ENCODE measurements around the gene TRAK2. TPM values are rescaled to one million over a fixed set of nuclear protein-coding genes. Genes with fewer than 3 reads are reported as not detected.
"Not testable (repeated sequence)": the region's sequence is repeated elsewhere in the genome, so short reads cannot be mapped to it uniquely, and the experiment has no call there.

TRAK2 gene
- polyA plus RNA-seq, 3 donors, result 42.8 to 48.7 (median 45.9) TPM

- no peak for DNase-seq (ENCODE audit: low read depth in 3 of 3, low spot score in 2 of 3)
Measured at GRCh38 chr2:201452058-201452921, 1.0 kb upstream of the TRAK2 start.

- DNase-seq (ENCODE audit: low read depth in 3 of 3, low spot score in 2 of 3), result no peak
Measured at GRCh38 chr2:201450954-201451291, 335 bp downstream of the TRAK2 start.

GRCh38 chr2:201448701-201449100 lies 2.6 kb downstream of the TRAK2 start:
- DNase-seq (ENCODE audit: low read depth in 3 of 3, low spot score in 2 of 3), result no peak

GRCh38 chr2:201448061-201448460 lies 3.2 kb downstream of the TRAK2 start:
- no peak for DNase-seq (ENCODE audit: low read depth in 3 of 3, low spot score in 2 of 3)

- no peak for DNase-seq (ENCODE audit: low read depth in 3 of 3, low spot score in 2 of 3)
Measured at GRCh38 chr2:201447086-201447485, 4.2 kb downstream of the TRAK2 start.

GRCh38 chr2:201444746-201445465 lies 6.4 kb downstream of the TRAK2 start:
- DNase-seq (ENCODE audit: low read depth in 3 of 3, low spot score in 2 of 3), result no peak

GRCh38 chr2:201441409-201441808 lies 9.8 kb downstream of the TRAK2 start:
- DNase-seq (ENCODE audit: low read depth in 3 of 3, low spot score in 2 of 3), result no peak

- no peak for DNase-seq (ENCODE audit: low read depth in 3 of 3, low spot score in 2 of 3)
Measured at GRCh38 chr2:201440182-201440581, 11.1 kb downstream of the TRAK2 start.

GRCh38 chr2:201439336-201439922 lies 11.8 kb downstream of the TRAK2 start:
- DNase-seq (ENCODE audit: low read depth in 3 of 3, low spot score in 2 of 3), result not testable (repeated sequence)

GRCh38 chr2:201436141-201436540 lies 15.1 kb downstream of the TRAK2 start:
- no peak for DNase-seq (ENCODE audit: low read depth in 3 of 3, low spot score in 2 of 3)

GRCh38 chr2:201433394-201433995 lies 17.8 kb downstream of the TRAK2 start:
- no peak for DNase-seq (ENCODE audit: low read depth in 3 of 3, low spot score in 2 of 3)

- no peak for DNase-seq (ENCODE audit: low read depth in 3 of 3, low spot score in 2 of 3)
Measured at GRCh38 chr2:201432621-201433393, 18.5 kb downstream of the TRAK2 start.

GRCh38 chr2:201432038-201432620 lies 19.1 kb downstream of the TRAK2 start:
- DNase-seq (ENCODE audit: low read depth in 3 of 3, low spot score in 2 of 3), result no peak

GRCh38 chr2:201430839-201431238 lies 20.4 kb downstream of the TRAK2 start:
- no peak for DNase-seq (ENCODE audit: low read depth in 3 of 3, low spot score in 2 of 3)

GRCh38 chr2:201430322-201430721 lies 20.9 kb downstream of the TRAK2 start:
- not testable (repeated sequence) for DNase-seq (ENCODE audit: low read depth in 3 of 3, low spot score in 2 of 3)

- DNase-seq (ENCODE audit: low read depth in 3 of 3, low spot score in 2 of 3), result not testable (repeated sequence)
Measured at GRCh38 chr2:201429835-201430234, 21.4 kb downstream of the TRAK2 start.

- DNase-seq (ENCODE audit: low read depth in 3 of 3, low spot score in 2 of 3), result not testable (repeated sequence)
Measured at GRCh38 chr2:201428366-201428765, 22.9 kb downstream of the TRAK2 start.

- no peak for DNase-seq (ENCODE audit: low read depth in 3 of 3, low spot score in 2 of 3)
Measured at GRCh38 chr2:201425952-201426351, 25.3 kb downstream of the TRAK2 start.

GRCh38 chr2:201420442-201421113 lies 30.7 kb downstream of the TRAK2 start:
- no peak for DNase-seq (ENCODE audit: low read depth in 3 of 3, low spot score in 2 of 3)

- DNase-seq (ENCODE audit: low read depth in 3 of 3, low spot score in 2 of 3), result no peak
Measured at GRCh38 chr2:201419986-201420385, 31.3 kb downstream of the TRAK2 start.
